GM19467 (cell line): Measurements from ENCODE around the gene PRRC1.

Experiments
- ATAC-seq: cut with Tn5 transposase; IDR thresholded peaks from one replicate; pipeline ENCODE4 v1.9.1; 2021; ENCODE audit warnings: mild to moderate bottlenecking, moderate library complexity; ENCODE audit not compliant: unreplicated experiment

Gene PRRC1

GRCh38 chr5:127602481-127602880 lies 85.0 kb downstream of the PRRC1 start:
- ATAC-seq: no peak

GRCh38 chr5:127602896-127603844 lies 85.7 kb downstream of the PRRC1 start:
- no peak for ATAC-seq
